ENCODE results near the gene JUP. TPM values are rescaled to one million over a fixed set of nuclear protein-coding genes. Genes with fewer than 3 reads are reported as not detected.

The JUP gene
- total RNA-seq, 1 donor, result 29.8 TPM

DNA sequence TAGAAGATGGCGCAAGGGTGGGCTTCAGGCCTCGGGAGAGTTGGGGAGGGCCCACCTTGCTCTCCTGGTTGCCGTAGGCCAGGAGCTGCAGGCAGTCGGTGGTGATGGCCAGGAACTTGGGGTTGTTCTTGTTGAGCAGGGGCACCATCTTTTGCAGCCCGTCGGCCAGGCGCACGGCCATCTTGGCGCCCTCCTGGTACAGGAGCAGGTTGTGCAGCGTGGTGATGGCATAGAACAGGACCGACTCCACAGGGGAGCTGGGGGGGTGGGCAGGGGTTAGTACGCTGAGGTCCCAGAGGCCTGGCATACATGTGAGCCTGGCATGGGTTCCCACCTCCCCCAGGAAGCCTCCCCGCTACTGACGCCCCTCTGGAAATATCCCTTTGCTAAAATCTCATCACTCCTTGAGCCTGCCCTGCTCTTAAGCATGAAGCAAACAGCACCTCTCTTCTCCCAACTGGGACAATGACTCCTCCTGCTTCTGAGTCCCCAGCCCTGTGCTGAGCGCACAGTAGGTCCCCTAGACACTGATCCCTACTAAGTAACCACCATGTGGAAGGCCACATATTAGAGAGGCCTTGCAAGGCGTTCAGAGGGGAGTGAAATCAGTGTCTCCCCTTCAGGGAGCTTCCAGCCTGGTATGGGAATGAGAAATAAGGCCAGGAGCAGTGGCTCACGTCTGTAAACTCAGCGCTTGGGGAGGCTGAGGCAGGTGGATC, 19.0 kb downstream of the JUP start:
- TF ChIP-seq, protein P1, sequence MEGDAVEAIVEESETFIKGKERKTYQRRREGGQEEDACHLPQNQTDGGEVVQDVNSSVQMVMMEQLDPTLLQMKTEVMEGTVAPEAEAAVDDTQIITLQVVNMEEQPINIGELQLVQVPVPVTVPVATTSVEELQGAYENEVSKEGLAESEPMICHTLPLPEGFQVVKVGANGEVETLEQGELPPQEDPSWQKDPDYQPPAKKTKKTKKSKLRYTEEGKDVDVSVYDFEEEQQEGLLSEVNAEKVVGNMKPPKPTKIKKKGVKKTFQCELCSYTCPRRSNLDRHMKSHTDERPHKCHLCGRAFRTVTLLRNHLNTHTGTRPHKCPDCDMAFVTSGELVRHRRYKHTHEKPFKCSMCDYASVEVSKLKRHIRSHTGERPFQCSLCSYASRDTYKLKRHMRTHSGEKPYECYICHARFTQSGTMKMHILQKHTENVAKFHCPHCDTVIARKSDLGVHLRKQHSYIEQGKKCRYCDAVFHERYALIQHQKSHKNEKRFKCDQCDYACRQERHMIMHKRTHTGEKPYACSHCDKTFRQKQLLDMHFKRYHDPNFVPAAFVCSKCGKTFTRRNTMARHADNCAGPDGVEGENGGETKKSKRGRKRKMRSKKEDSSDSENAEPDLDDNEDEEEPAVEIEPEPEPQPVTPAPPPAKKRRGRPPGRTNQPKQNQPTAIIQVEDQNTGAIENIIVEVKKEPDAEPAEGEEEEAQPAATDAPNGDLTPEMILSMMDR (IDR thresholded peaks at IDR 0.05; ENCODE audit: insufficient read depth, low read depth, low read length), result no peak
- DNase-seq (ENCODE audit: low read depth), result no peak
- H3K4me3 ChIP-seq (ENCODE audit: low read depth, low read length), result no peak overlapping the region

DNA sequence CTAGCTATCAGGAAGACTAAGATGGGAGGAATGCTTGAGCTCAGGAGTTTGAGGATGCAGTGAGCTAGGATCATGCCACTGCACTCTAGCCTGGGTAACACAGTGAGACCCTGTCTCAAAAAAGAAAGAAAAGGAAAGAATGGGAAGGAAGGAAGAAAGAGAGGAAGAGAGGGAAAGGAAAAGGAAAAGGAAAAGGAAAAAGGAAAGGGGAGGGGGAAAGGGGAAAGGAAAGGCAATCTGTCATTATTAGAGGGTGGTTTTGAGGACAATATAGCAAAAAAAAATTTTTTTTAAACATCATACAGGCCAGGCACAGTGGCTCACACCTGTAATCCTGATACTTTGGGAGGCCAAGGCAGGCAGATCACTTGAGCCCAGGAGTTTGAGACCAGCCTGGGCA, 20.4 kb downstream of the JUP start:
- TF ChIP-seq, protein P1 (IDR thresholded peaks at IDR 0.05; ENCODE audit: insufficient read depth, low read depth, low read length), result no peak
- no peak overlapping the region for H3K4me3 ChIP-seq (ENCODE audit: low read depth, low read length)
- no peak for DNase-seq (ENCODE audit: low read depth)

DNA sequence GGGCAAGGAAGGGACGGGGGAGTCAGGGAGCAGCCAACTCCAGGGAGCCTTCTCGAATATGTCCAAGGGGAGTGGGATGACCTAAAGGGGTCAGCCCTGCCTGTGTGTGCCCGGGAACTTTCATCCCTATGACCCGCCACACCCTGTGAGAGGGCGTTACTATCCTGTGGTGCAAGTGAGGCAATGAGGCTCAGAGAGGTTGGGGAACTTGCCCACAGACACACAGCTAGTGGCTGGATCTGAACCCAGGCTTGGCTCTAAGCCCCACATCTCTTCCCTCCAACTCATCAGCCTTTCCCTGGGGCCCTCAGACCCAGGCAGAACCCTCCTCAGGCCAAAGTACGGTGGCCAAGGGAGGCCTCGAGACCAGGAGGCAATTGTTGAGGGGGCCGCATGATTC, 23.2 kb downstream of the JUP start:
- TF ChIP-seq, protein P1 (IDR thresholded peaks at IDR 0.05; ENCODE audit: insufficient read depth, low read depth, low read length), result no peak
- DNase-seq (ENCODE audit: low read depth), result no peak
- H3K4me3 ChIP-seq (ENCODE audit: low read depth, low read length), result no peak overlapping the region

DNA sequence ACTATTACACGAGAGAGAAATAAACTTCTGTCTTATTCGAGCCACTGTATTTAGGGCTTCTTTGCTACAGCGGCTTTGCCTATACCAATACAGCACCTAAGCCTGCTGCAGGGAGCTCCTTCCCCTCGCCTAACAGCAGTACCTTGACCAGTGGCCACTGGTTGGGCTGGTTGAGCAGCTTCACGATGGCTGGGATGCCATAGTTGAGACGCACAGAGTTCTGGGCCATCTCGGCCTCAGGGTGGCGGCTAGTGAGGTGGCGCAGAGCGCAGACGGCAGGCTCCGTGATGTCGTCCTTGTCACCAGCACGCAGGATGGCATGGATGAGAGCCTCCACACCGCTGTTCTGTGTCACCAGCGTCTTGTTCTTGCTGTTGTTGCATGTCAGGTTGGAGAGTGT, 23.7 kb downstream of the JUP start:
- no peak overlapping the region for H3K4me3 ChIP-seq (ENCODE audit: low read depth, low read length)
- TF ChIP-seq, protein P1 (IDR thresholded peaks at IDR 0.05; ENCODE audit: insufficient read depth, low read depth, low read length), result no peak
- DNase-seq (ENCODE audit: low read depth), result no peak

DNA sequence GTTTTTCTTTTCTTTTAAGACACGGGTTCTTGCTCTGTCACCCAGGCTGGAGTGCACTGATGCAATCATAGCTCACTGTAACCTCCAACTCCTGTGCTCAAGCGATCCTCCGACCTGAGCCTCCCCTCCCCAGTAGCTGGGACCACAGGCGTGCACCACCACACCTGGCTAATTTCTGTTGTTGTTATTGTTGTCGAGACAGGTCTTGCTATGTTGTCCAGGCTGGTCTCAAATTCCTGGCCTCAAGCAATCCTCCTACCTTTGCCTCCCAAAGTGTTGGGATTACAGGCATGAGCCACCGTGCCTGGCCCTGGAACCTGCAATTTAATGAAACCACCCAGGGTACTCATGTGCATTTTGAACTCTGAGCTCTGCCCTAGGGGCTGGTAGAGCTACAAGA, 24.1 kb downstream of the JUP start:
- DNase-seq (ENCODE audit: low read depth), result no peak
- TF ChIP-seq, protein P1 (IDR thresholded peaks at IDR 0.05; ENCODE audit: insufficient read depth, low read depth, low read length), result no peak

DNA sequence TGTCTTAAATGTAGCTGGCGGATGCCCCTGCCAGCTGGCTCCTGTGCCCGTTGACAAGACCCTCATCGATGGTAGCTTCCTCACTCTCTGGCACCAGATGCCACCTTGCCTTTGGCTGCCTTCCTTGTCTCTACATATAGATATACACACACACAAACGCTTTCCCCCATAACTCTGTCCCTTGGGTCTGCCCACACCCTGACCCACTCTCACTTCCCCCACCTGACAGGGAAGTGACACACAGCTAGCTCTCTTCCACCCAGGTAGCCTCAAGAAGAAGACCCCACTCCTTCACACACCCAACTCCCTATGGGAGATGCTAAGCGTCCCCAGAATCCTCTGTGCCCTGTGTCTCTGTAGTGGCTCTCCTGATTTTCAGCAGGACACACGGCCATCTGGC, 25.6 kb downstream of the JUP start:
- TF ChIP-seq, protein P1 (IDR thresholded peaks at IDR 0.05; ENCODE audit: insufficient read depth, low read depth, low read length), result no peak
- H3K4me3 ChIP-seq (ENCODE audit: low read depth, low read length), result no peak overlapping the region
- no peak for DNase-seq (ENCODE audit: low read depth)

More for the DNA sequence above, 24.1 kb downstream of the JUP start:
- no peak overlapping the region for H3K4me3 ChIP-seq (ENCODE audit: low read depth, low read length)

DNA sequence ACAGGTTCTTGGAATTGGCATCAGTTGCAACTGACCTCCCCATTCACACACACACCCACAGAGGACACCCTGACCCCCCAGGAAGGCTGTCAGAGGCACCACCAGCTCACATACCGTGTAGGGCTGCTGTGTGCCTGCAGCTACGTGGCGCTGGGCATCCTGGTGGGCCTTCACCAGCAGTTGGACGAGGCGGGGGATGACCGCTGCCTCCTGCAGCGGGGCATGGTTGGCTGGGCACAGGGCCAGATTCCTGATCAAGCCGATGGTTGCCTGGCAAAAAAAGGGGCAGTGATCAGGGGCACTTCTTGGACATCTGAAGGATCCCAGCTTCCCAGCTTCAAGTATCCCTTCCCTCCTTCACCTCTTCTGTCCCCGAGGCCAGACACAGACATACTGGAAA, 27.9 kb downstream of the JUP start:
- H3K4me3 ChIP-seq (ENCODE audit: low read depth, low read length), result no peak overlapping the region
- TF ChIP-seq, protein P1 (IDR thresholded peaks at IDR 0.05; ENCODE audit: insufficient read depth, low read depth, low read length), result no peak
- DNase-seq (ENCODE audit: low read depth), result no peak

Measured in fibroblast of villous mesenchyme (primary cell).